ENCODE results near the gene TCERG1L.

TCERG1L gene

GRCh38 chr10:131096031-131096430 is 215.5 kb downstream of the TCERG1L start:
- DNase-seq (ENCODE audit: low spot score): no peak
- in situ Hi-C loops (cut with MboI; ENCODE audit: low sequenced_read_pairs, unreplicated experiment): no loop called here
- TF ChIP-seq, protein P1, sequence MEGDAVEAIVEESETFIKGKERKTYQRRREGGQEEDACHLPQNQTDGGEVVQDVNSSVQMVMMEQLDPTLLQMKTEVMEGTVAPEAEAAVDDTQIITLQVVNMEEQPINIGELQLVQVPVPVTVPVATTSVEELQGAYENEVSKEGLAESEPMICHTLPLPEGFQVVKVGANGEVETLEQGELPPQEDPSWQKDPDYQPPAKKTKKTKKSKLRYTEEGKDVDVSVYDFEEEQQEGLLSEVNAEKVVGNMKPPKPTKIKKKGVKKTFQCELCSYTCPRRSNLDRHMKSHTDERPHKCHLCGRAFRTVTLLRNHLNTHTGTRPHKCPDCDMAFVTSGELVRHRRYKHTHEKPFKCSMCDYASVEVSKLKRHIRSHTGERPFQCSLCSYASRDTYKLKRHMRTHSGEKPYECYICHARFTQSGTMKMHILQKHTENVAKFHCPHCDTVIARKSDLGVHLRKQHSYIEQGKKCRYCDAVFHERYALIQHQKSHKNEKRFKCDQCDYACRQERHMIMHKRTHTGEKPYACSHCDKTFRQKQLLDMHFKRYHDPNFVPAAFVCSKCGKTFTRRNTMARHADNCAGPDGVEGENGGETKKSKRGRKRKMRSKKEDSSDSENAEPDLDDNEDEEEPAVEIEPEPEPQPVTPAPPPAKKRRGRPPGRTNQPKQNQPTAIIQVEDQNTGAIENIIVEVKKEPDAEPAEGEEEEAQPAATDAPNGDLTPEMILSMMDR (IDR thresholded peaks at IDR 0.05; ENCODE audit: borderline replicate concordance, control extremely low read depth, extremely low read depth, insufficient read depth, missing control alignments): no peak

DNA sequence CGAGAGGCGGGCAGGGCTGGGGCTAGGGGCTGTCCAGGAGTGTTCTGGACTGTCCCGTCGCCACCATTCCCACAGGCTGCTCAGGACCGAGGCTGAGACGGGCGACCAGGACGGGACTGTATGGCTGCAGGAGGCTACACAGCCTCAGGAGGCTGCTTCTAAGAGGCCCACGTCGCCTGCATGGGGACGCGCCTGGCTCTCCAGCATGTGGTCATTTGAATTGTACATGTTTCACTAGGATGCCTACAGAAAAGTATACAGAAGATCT is 216.3 kb downstream of the TCERG1L start:
- no peak for DNase-seq (ENCODE audit: low spot score)
- in situ Hi-C loops (cut with MboI; ENCODE audit: low sequenced_read_pairs, unreplicated experiment): no loop called here
- TF ChIP-seq, protein P1 (IDR thresholded peaks at IDR 0.05; ENCODE audit: borderline replicate concordance, control extremely low read depth, extremely low read depth, insufficient read depth, missing control alignments): no peak

DNA sequence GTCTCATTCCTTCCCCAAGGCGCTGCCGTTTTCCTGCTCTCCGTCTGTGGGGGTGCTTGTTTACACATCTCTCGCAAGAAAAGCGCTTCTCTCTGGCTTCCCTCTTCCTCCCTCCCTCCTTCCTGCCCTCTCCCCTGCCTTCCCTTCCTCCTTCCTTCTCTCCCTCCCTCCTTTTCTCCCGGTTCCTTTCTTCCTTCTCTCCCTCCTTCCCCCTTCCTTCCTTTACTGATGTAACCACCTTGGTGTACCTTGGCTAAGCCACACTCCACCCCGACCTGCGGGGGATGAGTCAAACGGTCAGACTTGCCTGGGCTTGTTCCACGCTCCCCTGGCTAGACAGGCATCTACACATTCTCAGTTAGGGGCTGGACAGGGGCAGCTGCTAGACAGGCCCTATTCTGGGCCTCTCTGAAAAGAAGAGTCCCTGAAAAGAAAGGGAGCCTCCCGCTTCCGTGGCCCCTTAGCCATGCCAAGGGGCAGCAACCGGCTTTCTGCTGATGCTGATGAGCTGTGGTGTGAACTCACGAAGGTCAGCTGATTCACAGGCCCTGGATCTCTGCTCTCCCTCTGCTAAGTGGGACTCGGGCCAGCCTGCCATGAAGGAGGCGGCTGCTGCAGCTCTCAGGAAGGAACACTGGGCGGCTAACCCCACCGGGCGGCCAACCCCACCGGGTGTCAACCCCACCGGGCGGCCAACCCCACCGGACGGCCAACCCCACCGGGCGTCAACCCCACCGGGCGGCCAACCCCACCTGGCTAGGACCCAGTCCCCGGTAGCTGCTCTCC is 216.8 kb downstream of the TCERG1L start:
- no peak for DNase-seq (ENCODE audit: low spot score)
- TF ChIP-seq, protein P1 (IDR thresholded peaks at IDR 0.05; ENCODE audit: borderline replicate concordance, control extremely low read depth, extremely low read depth, insufficient read depth, missing control alignments): no peak
- in situ Hi-C loops (cut with MboI; ENCODE audit: low sequenced_read_pairs, unreplicated experiment): no loop called here

GRCh38 chr10:131093795-131094366 is 217.6 kb downstream of the TCERG1L start:
- TF ChIP-seq, protein P1 (IDR thresholded peaks at IDR 0.05; ENCODE audit: borderline replicate concordance, control extremely low read depth, extremely low read depth, insufficient read depth, missing control alignments): no peak
- in situ Hi-C loops (cut with MboI; ENCODE audit: low sequenced_read_pairs, unreplicated experiment): no loop called here
- no peak for DNase-seq (ENCODE audit: low spot score)

- no peak for DNase-seq (ENCODE audit: low spot score)
- TF ChIP-seq, protein P1 (IDR thresholded peaks at IDR 0.05; ENCODE audit: borderline replicate concordance, control extremely low read depth, extremely low read depth, insufficient read depth, missing control alignments): no peak
- in situ Hi-C loops (cut with MboI; ENCODE audit: low sequenced_read_pairs, unreplicated experiment): no loop called here
Observed at GRCh38 chr10:131093346-131093745, 218.2 kb downstream of the TCERG1L start.

DNA sequence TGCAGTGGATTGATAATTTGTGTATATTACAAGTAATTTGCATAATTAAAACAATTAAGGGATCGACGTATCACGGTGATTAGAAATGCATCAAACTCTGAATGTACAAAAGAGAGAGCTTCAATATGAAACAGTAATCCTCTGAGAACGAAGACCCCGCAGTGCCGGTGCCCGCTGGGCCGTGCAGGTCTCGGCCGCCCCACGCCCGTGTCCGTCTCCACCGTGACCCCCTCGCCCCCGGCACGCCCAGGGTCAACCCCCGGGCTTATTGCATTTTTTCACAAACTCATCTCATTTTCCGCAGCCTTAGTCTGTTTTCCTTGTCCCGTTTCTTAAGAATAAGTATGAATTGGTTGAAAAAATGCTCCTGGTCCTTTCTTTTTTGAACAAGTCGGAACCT is 218.6 kb downstream of the TCERG1L start:
- DNase-seq (ENCODE audit: low spot score): no peak
- in situ Hi-C loops (cut with MboI; ENCODE audit: low sequenced_read_pairs, unreplicated experiment): no loop called here
- TF ChIP-seq, protein P1 (IDR thresholded peaks at IDR 0.05; ENCODE audit: borderline replicate concordance, control extremely low read depth, extremely low read depth, insufficient read depth, missing control alignments): no peak

Data from GM13976 (cell line).